Glutamatergic neuron (in vitro differentiated cells): ENCODE measurements around the gene DXO. TPM values are rescaled to one million over a fixed set of nuclear protein-coding genes. Genes with fewer than 3 reads are reported as not detected.

ENCODE experiments used
- DNase-seq: peaks from one replicate; pipeline ENCODE4 v3.0.0; 2022
- H3K27ac Mint-ChIP-seq: one replicate; pipeline ENCODE4 v1.8.0; 2020; ENCODE audit warnings: mild to moderate bottlenecking, mixed read lengths, inconsistent platforms; ENCODE audit not compliant: unreplicated experiment
- H3K27me3 Mint-ChIP-seq: one replicate; pipeline ENCODE4 v1.8.0; 2020; ENCODE audit warnings: mild to moderate bottlenecking, moderate library complexity, mixed read lengths, inconsistent platforms; ENCODE audit not compliant: unreplicated experiment
- H3K36me3 Mint-ChIP-seq: one replicate; pipeline ENCODE4 v1.8.0; 2020; ENCODE audit warnings: mild to moderate bottlenecking, mixed read lengths, inconsistent platforms; ENCODE audit not compliant: unreplicated experiment
- H3K4me1 Mint-ChIP-seq: one replicate; pipeline ENCODE4 v1.8.0; 2020; ENCODE audit warnings: mild to moderate bottlenecking, low read depth, mixed read lengths, inconsistent platforms; ENCODE audit not compliant: unreplicated experiment
- H3K4me3 Mint-ChIP-seq: one replicate; pipeline ENCODE4 v1.8.0; 2020; ENCODE audit warnings: mild to moderate bottlenecking, mixed read lengths, inconsistent platforms; ENCODE audit not compliant: unreplicated experiment
- H3K9me3 Mint-ChIP-seq: one replicate; pipeline ENCODE4 v1.8.0; 2020; ENCODE audit warnings: mild to moderate bottlenecking, moderate library complexity, mixed read lengths, inconsistent platforms; ENCODE audit not compliant: unreplicated experiment
- total RNA-seq: library from RNA; stranded (reverse); fragmentation: NEBNext Ultra II Directional; extraction: Animal tissue kit (Norgen Biotek cat#: 25700); gene quantifications from one replicate; pipeline ENCODE4 v1.2.1, GENCODE V29; 2021; ENCODE audit not compliant: unreplicated experiment
- TF ChIP-seq, protein P1 (sequence below): fragments of 200-600 bp; sonication (generic); IDR thresholded peaks from one replicate; pipeline ENCODE4 v1.5.0; 2021; ENCODE audit not compliant: partially characterized antibody, unreplicated experiment

Gene DXO
- total RNA-seq, 1 donor from 2014 or later, result 23.8 TPM

- peaks cover 14% of the 10 kb centered on the region for H3K27me3 Mint-ChIP-seq
- TF ChIP-seq, protein P1, sequence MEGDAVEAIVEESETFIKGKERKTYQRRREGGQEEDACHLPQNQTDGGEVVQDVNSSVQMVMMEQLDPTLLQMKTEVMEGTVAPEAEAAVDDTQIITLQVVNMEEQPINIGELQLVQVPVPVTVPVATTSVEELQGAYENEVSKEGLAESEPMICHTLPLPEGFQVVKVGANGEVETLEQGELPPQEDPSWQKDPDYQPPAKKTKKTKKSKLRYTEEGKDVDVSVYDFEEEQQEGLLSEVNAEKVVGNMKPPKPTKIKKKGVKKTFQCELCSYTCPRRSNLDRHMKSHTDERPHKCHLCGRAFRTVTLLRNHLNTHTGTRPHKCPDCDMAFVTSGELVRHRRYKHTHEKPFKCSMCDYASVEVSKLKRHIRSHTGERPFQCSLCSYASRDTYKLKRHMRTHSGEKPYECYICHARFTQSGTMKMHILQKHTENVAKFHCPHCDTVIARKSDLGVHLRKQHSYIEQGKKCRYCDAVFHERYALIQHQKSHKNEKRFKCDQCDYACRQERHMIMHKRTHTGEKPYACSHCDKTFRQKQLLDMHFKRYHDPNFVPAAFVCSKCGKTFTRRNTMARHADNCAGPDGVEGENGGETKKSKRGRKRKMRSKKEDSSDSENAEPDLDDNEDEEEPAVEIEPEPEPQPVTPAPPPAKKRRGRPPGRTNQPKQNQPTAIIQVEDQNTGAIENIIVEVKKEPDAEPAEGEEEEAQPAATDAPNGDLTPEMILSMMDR, result no peak
- DNase-seq, result no peak
- peaks cover 14% of the 10 kb centered on the region for H3K9me3 Mint-ChIP-seq
- peaks cover 7% of the 10 kb centered on the region for H3K4me1 Mint-ChIP-seq
- no peak overlapping the region for H3K27ac Mint-ChIP-seq
- no peak overlapping the region for H3K4me3 Mint-ChIP-seq
- peaks cover 3% of the 10 kb centered on the region for H3K36me3 Mint-ChIP-seq
Observed at GRCh38 chr6:31968326-31968725, 3.6 kb downstream of the DXO start.

DNA sequence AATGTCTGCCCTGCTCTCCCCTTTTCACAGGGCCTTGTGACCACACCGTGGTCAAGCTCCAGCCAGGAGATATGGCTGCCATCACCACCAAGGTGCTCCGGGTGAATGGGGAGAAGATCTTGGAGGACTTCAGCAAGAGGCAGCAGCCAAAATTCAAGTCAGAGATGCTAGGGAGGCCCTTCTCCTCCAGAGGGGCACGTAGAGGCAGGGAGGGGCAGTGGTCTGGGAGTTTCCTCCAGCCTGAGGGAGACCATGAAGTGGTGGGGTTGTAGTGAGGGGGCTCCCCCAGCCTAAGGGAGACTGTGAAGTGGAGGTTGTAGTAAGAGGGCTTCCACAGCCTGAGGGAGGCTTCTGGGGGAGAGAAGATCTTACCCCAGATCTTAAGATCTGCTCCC is 4.0 kb downstream of the DXO start:
- H3K27ac Mint-ChIP-seq, result no peak overlapping the region
- H3K4me1 Mint-ChIP-seq, result peaks cover 3% of the 10 kb centered on the region
- TF ChIP-seq, protein P1, result no peak
- peaks cover 17% of the 10 kb centered on the region for H3K9me3 Mint-ChIP-seq
- peaks cover 12% of the 10 kb centered on the region for H3K27me3 Mint-ChIP-seq
- no peaks in the 10 kb centered on the region for H3K36me3 Mint-ChIP-seq
- DNase-seq, result no peak
- H3K4me3 Mint-ChIP-seq, result peak overlapping the region; percentile 15

GRCh38 chr6:31966997-31967925 is 4.7 kb downstream of the DXO start:
- H3K36me3 Mint-ChIP-seq, result no peaks in the 10 kb centered on the region
- H3K4me3 Mint-ChIP-seq, result peak overlapping the region; percentile 15
- H3K27me3 Mint-ChIP-seq, result peaks cover 11% of the 10 kb centered on the region
- H3K4me1 Mint-ChIP-seq, result no peaks in the 10 kb centered on the region
- TF ChIP-seq, protein P1, result no peak
- no peak for DNase-seq
- peaks cover 13% of the 10 kb centered on the region for H3K9me3 Mint-ChIP-seq
- no peak overlapping the region for H3K27ac Mint-ChIP-seq

DNA sequence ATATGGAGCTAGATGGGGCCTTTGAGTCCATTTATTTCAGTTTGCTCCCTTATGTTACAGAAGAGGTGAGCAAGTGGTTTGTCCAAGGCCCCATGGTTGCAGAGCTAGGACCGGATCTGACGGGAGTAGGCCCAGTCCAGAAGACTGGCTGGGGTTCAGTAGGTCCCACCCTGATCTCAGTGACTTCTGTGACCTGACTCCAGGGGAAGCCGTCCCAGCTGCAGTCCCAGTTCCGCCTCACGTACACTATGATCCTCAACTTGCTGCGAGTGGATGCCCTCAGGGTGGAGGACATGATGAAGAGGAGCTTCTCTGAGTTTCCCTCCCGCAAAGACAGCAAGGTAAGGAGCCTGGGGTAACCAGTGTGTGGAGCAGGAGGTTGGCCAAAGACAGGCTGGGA is 5.4 kb downstream of the DXO start:
- TF ChIP-seq, protein P1, result no peak
- Mint-ChIP-seq H3K27ac (no peak overlapping the region), H3K27me3 (peaks cover 5% of the 10 kb centered on the region), H3K4me1 (no peaks in the 10 kb centered on the region), H3K36me3 (no peaks in the 10 kb centered on the region), H3K9me3 (peaks cover 8% of the 10 kb centered on the region), H3K4me3 (no peak overlapping the region)
- no peak for DNase-seq

GRCh38 chr6:31965700-31966099 is 6.2 kb downstream of the DXO start:
- H3K4me3 Mint-ChIP-seq, result no peak overlapping the region
- no peaks in the 10 kb centered on the region for H3K36me3 Mint-ChIP-seq

More at GRCh38 chr6:31965700-31966099, 6.2 kb downstream of the DXO start:
- H3K4me1 Mint-ChIP-seq, result no peaks in the 10 kb centered on the region
- H3K27me3 Mint-ChIP-seq, result peaks cover 4% of the 10 kb centered on the region
- TF ChIP-seq, protein P1, result no peak
- peaks cover 8% of the 10 kb centered on the region for H3K9me3 Mint-ChIP-seq
- no peak overlapping the region for H3K27ac Mint-ChIP-seq
- no peak for DNase-seq
